GM23338 (cell line): Measurements from ENCODE around the gene C10orf71. TPM values are rescaled to one million over a fixed set of nuclear protein-coding genes. Genes with fewer than 3 reads are reported as not detected.

Experiments
- ATAC-seq: fragments of 200-7000 bp; cut with Tn5 transposase; 3 replicates; pipeline ENCODE4 v1.9.1; 2020
- DNase-seq: peaks from one replicate; pipeline ENCODE4 v3.0.0-alpha.2; 2015; ENCODE audit warnings: low spot score
- H2AFZ ChIP-seq: fragments of 200-600 bp; sonication (generic); 2 replicates; pipeline ENCODE4 v1.8.0; 2016; ENCODE audit warnings: antibody characterized with exemption, mild to moderate bottlenecking, moderate library complexity
- H3F3A ChIP-seq: fragments of 200-600 bp; sonication (generic); replicated peaks from 2 replicates; pipeline ENCODE4 v1.8.0; 2017; ENCODE audit warnings: antibody characterized with exemption, mixed run types, low read depth
- H3K27ac ChIP-seq: fragments of 200-600 bp; sonication (generic); 2 replicates; pipeline ENCODE4 v1.6.1; 2016; ENCODE audit warnings: low read depth
- H3K27me3 ChIP-seq: fragments of 200-600 bp; sonication (generic); 2 replicates; pipeline ENCODE4 v1.8.0; 2016; ENCODE audit warnings: mild to moderate bottlenecking, mixed run types, moderate library complexity; ENCODE audit not compliant: insufficient read depth
- H3K36me3 ChIP-seq: fragments of 200-600 bp; sonication (generic); 2 replicates; pipeline ENCODE4 v1.8.0; 2016; ENCODE audit warnings: mild to moderate bottlenecking; ENCODE audit not compliant: insufficient read depth
- H3K4me1 ChIP-seq: fragments of 200-600 bp; sonication (generic); 2 replicates; pipeline ENCODE4 v1.8.0; 2016; ENCODE audit warnings: mild to moderate bottlenecking, moderate library complexity; ENCODE audit not compliant: insufficient read depth
- H3K4me2 ChIP-seq: fragments of 200-600 bp; sonication (generic); 2 replicates; pipeline ENCODE4 v1.7.1; 2017; ENCODE audit warnings: mixed run types
- H3K4me3 ChIP-seq: fragments of 200-600 bp; sonication (generic); 2 replicates; pipeline ENCODE4 v1.6.1; 2016; ENCODE audit warnings: mixed run types
- H3K79me2 ChIP-seq: fragments of 200-600 bp; sonication (generic); replicated peaks from 2 replicates; pipeline ENCODE4 v1.8.0; 2017; ENCODE audit warnings: mild to moderate bottlenecking; ENCODE audit not compliant: insufficient read depth
- H3K9me2 ChIP-seq: fragments of 200-600 bp; sonication (generic); 2 replicates; pipeline ENCODE4 v1.8.0; 2017; ENCODE audit not compliant: insufficient read depth
- H4K20me1 ChIP-seq: fragments of 200-600 bp; sonication (generic); replicated peaks from 2 replicates; pipeline ENCODE4 v1.8.0; 2017; ENCODE audit warnings: mild to moderate bottlenecking; ENCODE audit not compliant: insufficient read depth
- H3K27ac Mint-ChIP-seq: 2 replicates; pipeline ENCODE4 v1.8.0; 2020; ENCODE audit warnings: inconsistent platforms, mild to moderate bottlenecking, moderate library complexity, mixed read lengths
- H3K27me3 Mint-ChIP-seq: 3 replicates; pipeline ENCODE4 v1.8.0; 2022; ENCODE audit warnings: low read depth, mild to moderate bottlenecking, moderate library complexity, mixed read lengths, inconsistent platforms; ENCODE audit not compliant: insufficient read depth, poor library complexity
- H3K36me3 Mint-ChIP-seq: 3 replicates; pipeline ENCODE4 v1.8.0; 2021; ENCODE audit warnings: low read depth, mild to moderate bottlenecking, inconsistent platforms, moderate library complexity, mixed read lengths
- H3K4me1 Mint-ChIP-seq: 3 replicates; pipeline ENCODE4 v1.8.0; 2020; ENCODE audit warnings: mild to moderate bottlenecking, inconsistent platforms, mixed read lengths
- H3K4me3 Mint-ChIP-seq: 3 replicates; pipeline ENCODE4 v1.8.0; 2021; ENCODE audit warnings: moderate library complexity, mild to moderate bottlenecking, inconsistent platforms, mixed read lengths
- H3K9me3 Mint-ChIP-seq: 3 replicates; pipeline ENCODE4 v1.8.0; 2020; ENCODE audit warnings: moderate library complexity, mild to moderate bottlenecking, inconsistent platforms, mixed read lengths
- CTCF ChIP-seq, 2 experiments: fragments of 200-600 bp in 1 of 2; sonication (generic) in 1 of 2; conservative IDR thresholded peaks; 2 replicates each; pipeline versions ENCODE4 v1.5.1 to v1.6.1; 2016 to 2017; ENCODE audit warnings: antibody characterized with exemption in 2 of 2, low read depth in 2 of 2, mild to moderate bottlenecking in 2 of 2, moderate library complexity in 1 of 2
- EZH2 ChIP-seq: fragments of 200-600 bp; sonication (generic); IDR thresholded peaks from one replicate; pipeline ENCODE4 v1.8.0; 2017; ENCODE audit warnings: antibody characterized with exemption, mild to moderate bottlenecking, low read depth; ENCODE audit not compliant: unreplicated experiment
- EZH2phosphoT487 ChIP-seq: fragments of 200-600 bp; sonication (generic); IDR thresholded peaks from one replicate; pipeline ENCODE4 v1.8.1; 2018; ENCODE audit warnings: antibody characterized with exemption; ENCODE audit not compliant: unreplicated experiment
- JUNB ChIP-seq: IDR thresholded peaks from one replicate; pipeline ENCODE4 v1.6.1; 2016; ENCODE audit warnings: antibody characterized with exemption; ENCODE audit not compliant: unreplicated experiment
- NANOG ChIP-seq: IDR thresholded peaks from 2 replicates; pipeline ENCODE4 v1.6.1; 2016; ENCODE audit warnings: antibody characterized with exemption, borderline replicate concordance
- POLR2AphosphoS5 ChIP-seq: IDR thresholded peaks from 2 replicates; pipeline ENCODE4 v1.6.1; 2016; ENCODE audit warnings: antibody characterized with exemption, low read depth
- REST ChIP-seq: IDR thresholded peaks from one replicate; pipeline ENCODE4 v1.6.1; 2018; ENCODE audit warnings: antibody characterized with exemption; ENCODE audit not compliant: unreplicated experiment
- STAT1 ChIP-seq: IDR thresholded peaks from one replicate; pipeline ENCODE4 v1.6.1; 2016; ENCODE audit warnings: antibody characterized with exemption; ENCODE audit not compliant: unreplicated experiment
- ZNF114 ChIP-seq: fragments of 250-450 bp; sonication (Bioruptor Pico); IDR thresholded peaks from 2 replicates; pipeline ENCODE4 v1.5.0; 2020; ENCODE audit warnings: mild to moderate bottlenecking, moderate library complexity
- ZNF331 ChIP-seq: fragments of 250-450 bp; sonication (Bioruptor Pico); IDR thresholded peaks from 2 replicates; pipeline ENCODE4 v1.5.0; 2020; ENCODE audit warnings: low read depth, mild to moderate bottlenecking, moderate library complexity
- ZNF462 ChIP-seq: fragments of 250-450 bp; sonication (Bioruptor Pico); IDR thresholded peaks from 2 replicates; pipeline ENCODE4 v1.5.0; 2020; ENCODE audit warnings: mild to moderate bottlenecking, moderate library complexity
- polyA plus RNA-seq: library from polyadenylated mRNA; unstranded; fragments of >200 nt; fragmentation: Nextera tagmentation; extraction: Ambion mirVana; gene quantifications from 2 replicates; pipeline ENCODE4 v1.2.1, GENCODE V29; 2016
- total RNA-seq: library from RNA; depleted of rRNA; stranded (reverse); fragments of >200 nt; shearing (Covaris generic); gene quantifications from 2 replicates; pipeline ENCODE4 v1.2.3, GENCODE V29; 2014

Gene C10orf71
- total and polyA plus RNA-seq, 2 experiments from 2014 or later: not detected

- TF ChIP-seq CTCF (conservative IDR thresholded peaks at IDR 0.05; ENCODE audit: low read depth in 2 of 2) (no peak), NANOG (no peak), JUNB (no peak), POLR2AphosphoS5 (no peak)
These were observed 16.1 kb upstream of the C10orf71 start (continued) for GRCh38 chr10:49282879-49283341.

GRCh38 chr10:49283491-49283890 is 15.5 kb upstream of the C10orf71 start:
- no peaks in the 10 kb centered on the region for H3K36me3 ChIP-seq
- no peaks in the 10 kb centered on the region for H3K9me3 Mint-ChIP-seq
- no peaks in the 10 kb centered on the region for H3K27me3 Mint-ChIP-seq
- H3F3A ChIP-seq: no peaks in the 10 kb centered on the region
- DNase-seq: no peak
- no peaks in the 10 kb centered on the region; the same call in 1 of the 2 replicates for H3K9me2 ChIP-seq
- ATAC-seq: no peak
- no peak overlapping the region for H3K4me2 ChIP-seq
- H3K4me3 ChIP-seq: no peak overlapping the region
- H3K27ac Mint-ChIP-seq: no peak overlapping the region
- H3K4me1 Mint-ChIP-seq: no peaks in the 10 kb centered on the region; the same call in 2 of the 3 replicates
- H3K79me2 ChIP-seq: no peaks in the 10 kb centered on the region
- no peaks in the 10 kb centered on the region for H3K4me1 ChIP-seq
- H3K4me3 Mint-ChIP-seq: no peak overlapping the region
- H2AFZ ChIP-seq: no peak overlapping the region
- no peaks in the 10 kb centered on the region for H3K36me3 Mint-ChIP-seq
- no peaks in the 10 kb centered on the region for H4K20me1 ChIP-seq
- H3K27ac ChIP-seq: no peak overlapping the region
- no peaks in the 10 kb centered on the region for H3K27me3 ChIP-seq
- TF ChIP-seq JUNB: no peak
- no peak for TF ChIP-seq EZH2
- TF ChIP-seq REST: no peak
- no peak for TF ChIP-seq STAT1
- no peak for TF ChIP-seq ZNF462 (CRISPR knock-in tag)
- no peak for TF ChIP-seq ZNF331 (CRISPR knock-in tag)
- TF ChIP-seq CTCF (conservative IDR thresholded peaks at IDR 0.05; ENCODE audit: low read depth in 2 of 2): no peak
- no peak for TF ChIP-seq EZH2phosphoT487
- TF ChIP-seq ZNF114 (CRISPR knock-in tag): no peak
